Endodermal cell (in vitro differentiated cells): ENCODE measurements around the gene AMFR. TPM values are rescaled to one million over a fixed set of nuclear protein-coding genes. Genes with fewer than 3 reads are reported as not detected.

Experiments
- DNase-seq: peaks from one replicate; pipeline ENCODE4 v3.0.0-alpha.2; 2017
- H3K27ac ChIP-seq: 2 replicates; pipeline ENCODE4 v1.5.1; 2013; ENCODE audit warnings: mild to moderate bottlenecking, low read depth, low read length, moderate library complexity
- H3K27me3 ChIP-seq: 2 replicates; pipeline ENCODE4 v1.6.1; 2013; ENCODE audit warnings: mild to moderate bottlenecking, low read length, moderate library complexity; ENCODE audit not compliant: insufficient read depth, control insufficient read depth, poor library complexity, severe bottlenecking
- H3K36me3 ChIP-seq: 2 replicates; pipeline ENCODE4 v1.7.0; 2013; ENCODE audit warnings: mild to moderate bottlenecking, low read length, moderate library complexity; ENCODE audit not compliant: control insufficient read depth, insufficient read depth
- H3K4me1 ChIP-seq: one replicate; pipeline ENCODE4 v1.7.0; 2013; ENCODE audit warnings: low read length; ENCODE audit not compliant: control insufficient read depth, insufficient read depth
- H3K4me3 ChIP-seq: 2 replicates; pipeline ENCODE4 v1.5.1; 2013; ENCODE audit warnings: mild to moderate bottlenecking, low read length, moderate library complexity
- H3K9ac ChIP-seq: 2 replicates; pipeline ENCODE4 v1.6.1; 2013; ENCODE audit warnings: mild to moderate bottlenecking, low read length, moderate library complexity; ENCODE audit not compliant: poor library complexity, severe bottlenecking; ENCODE audit errors: extremely low read depth
- H3K9me3 ChIP-seq: 2 replicates; pipeline ENCODE4 v1.6.1; 2013; ENCODE audit warnings: mild to moderate bottlenecking, low read length, moderate library complexity; ENCODE audit not compliant: control insufficient read depth
- H3K27ac Mint-ChIP-seq: 2 replicates; pipeline ENCODE4 v1.8.0; 2020; ENCODE audit warnings: mixed read lengths
- H3K27me3 Mint-ChIP-seq: 2 replicates; pipeline ENCODE4 v1.8.0; 2021; ENCODE audit warnings: mild to moderate bottlenecking, mixed read lengths; ENCODE audit not compliant: insufficient read depth
- H3K36me3 Mint-ChIP-seq: 2 replicates; pipeline ENCODE4 v1.8.0; 2020; ENCODE audit warnings: low read depth, mixed read lengths
- H3K4me1 Mint-ChIP-seq: 2 replicates; pipeline ENCODE4 v1.8.0; 2020; ENCODE audit warnings: mixed read lengths
- H3K4me3 Mint-ChIP-seq: 2 replicates; pipeline ENCODE4 v1.8.0; 2020; ENCODE audit warnings: mild to moderate bottlenecking, moderate library complexity, mixed read lengths
- H3K9me3 Mint-ChIP-seq: 2 replicates; pipeline ENCODE4 v1.8.0; 2020; ENCODE audit warnings: mild to moderate bottlenecking, mixed read lengths
- CTCF ChIP-seq: fragments of 200-600 bp; sonication (generic); conservative IDR thresholded peaks from 2 replicates; pipeline ENCODE4 v1.5.0; 2021; ENCODE audit warnings: antibody characterized with exemption, mild to moderate bottlenecking
- WGBS, 2 experiments: methylation state at CpG; one replicate each; pipeline versions ENCODE4 v1.1.5 to v1.1.7; 2013; ENCODE audit warnings: missing lambda C conversion rate in 2 of 2, mixed read lengths in 1 of 2; ENCODE audit not compliant: insufficient coverage in 1 of 2, insufficient read length in 1 of 2; 5-methylcytosine and 5-hydroxymethylcytosine counted together
- total RNA-seq, 2 donors: library from RNA; stranded (reverse); fragmentation: NEBNext Ultra II Directional in 1 of 2; extraction: Animal tissue kit (Norgen Biotek cat#: 25700) in 1 of 2; gene quantifications; 2 replicates in 1 of 2; 3 replicates in 1 of 2; pipeline ENCODE4 v1.2.1, GENCODE V29; 2021

Gene AMFR
- total RNA-seq, 2 donors from 2014 or later, result 77.0 to 81.6 TPM

GRCh38 chr16:56328276-56329022, 96.9 kb downstream of the AMFR start:
- H3K9me3 Mint-ChIP-seq, result no peaks in the 10 kb centered on the region
- Histone ChIP-seq H3K27ac (no peak overlapping the region), H3K27me3 (no peaks in the 10 kb centered on the region), H3K36me3 (no peaks in the 10 kb centered on the region), H3K4me1 (no peaks in the 10 kb centered on the region), H3K4me3 (no peak overlapping the region), H3K9ac (no peak overlapping the region), H3K9me3 (no peaks in the 10 kb centered on the region)
- H3K36me3 Mint-ChIP-seq, result no peaks in the 10 kb centered on the region
- no peak for TF ChIP-seq CTCF
- H3K4me3 Mint-ChIP-seq, result no peak overlapping the region
- H3K27ac Mint-ChIP-seq, result no peak overlapping the region
- WGBS, 2 experiments, result 90 to 92% methylated on average over 14 to 22 of the region's 22 CpGs
- H3K4me1 Mint-ChIP-seq, result no peaks in the 10 kb centered on the region
- H3K27me3 Mint-ChIP-seq, result no peaks in the 10 kb centered on the region
- no peak for DNase-seq

GRCh38 chr16:56327929-56328258, 97.5 kb downstream of the AMFR start:
- H3K4me1 Mint-ChIP-seq, result no peaks in the 10 kb centered on the region
- 84 to 95% methylated on average over 6 of the region's 6 CpGs for WGBS, 2 experiments
- Histone ChIP-seq H3K4me3 (no peak overlapping the region), H3K9ac (no peak overlapping the region), H3K27me3 (no peaks in the 10 kb centered on the region), H3K4me1 (no peaks in the 10 kb centered on the region), H3K9me3 (no peaks in the 10 kb centered on the region), H3K36me3 (no peaks in the 10 kb centered on the region), H3K27ac (no peak overlapping the region)
- no peaks in the 10 kb centered on the region for H3K36me3 Mint-ChIP-seq
- no peak overlapping the region for H3K27ac Mint-ChIP-seq
- no peak for DNase-seq
- no peaks in the 10 kb centered on the region for H3K27me3 Mint-ChIP-seq
- TF ChIP-seq CTCF, result no peak
- H3K9me3 Mint-ChIP-seq, result no peaks in the 10 kb centered on the region
- H3K4me3 Mint-ChIP-seq, result no peak overlapping the region

GRCh38 chr16:56327071-56327928, 98.0 kb downstream of the AMFR start:
- Histone ChIP-seq H3K27ac (no peak overlapping the region), H3K4me1 (no peaks in the 10 kb centered on the region), H3K27me3 (no peaks in the 10 kb centered on the region), H3K9ac (no peak overlapping the region), H3K4me3 (no peak overlapping the region), H3K9me3 (no peaks in the 10 kb centered on the region), H3K36me3 (no peaks in the 10 kb centered on the region)
- no peaks in the 10 kb centered on the region for H3K4me1 Mint-ChIP-seq
- no peaks in the 10 kb centered on the region for H3K27me3 Mint-ChIP-seq
- WGBS, 2 experiments, result 94% methylated on average over 10 to 18 of the region's 18 CpGs
- no peak overlapping the region for H3K27ac Mint-ChIP-seq
- no peaks in the 10 kb centered on the region for H3K9me3 Mint-ChIP-seq
- no peaks in the 10 kb centered on the region for H3K36me3 Mint-ChIP-seq
- TF ChIP-seq CTCF, result no peak
- no peak overlapping the region for H3K4me3 Mint-ChIP-seq
- DNase-seq, result no peak
